VCaP (cell line): ENCODE results near the gene NCEH1.

Experiments used
- H3K27ac ChIP-seq: fragments of 450-650 bp; 2 replicates; pipeline ENCODE4 v1.5.1; 2017
- CTCF ChIP-seq: fragments of 450-650 bp; conservative IDR thresholded peaks from 2 replicates; pipeline ENCODE4 v1.5.1; 2017; ENCODE audit warnings: mild to moderate bottlenecking, moderate library complexity

The NCEH1 gene

GRCh38 chr3:172582712-172583111 is 128.2 kb downstream of the NCEH1 start:
- H3K27ac ChIP-seq, result no peak overlapping the region
- no peak for TF ChIP-seq CTCF

- no peak overlapping the region for H3K27ac ChIP-seq
Measured at GRCh38 chr3:172581757-172582166, 129.1 kb downstream of the NCEH1 start.

GRCh38 chr3:172580680-172581401 is 130.0 kb downstream of the NCEH1 start:
- TF ChIP-seq CTCF, result no peak
- H3K27ac ChIP-seq, result peak overlapping the region; percentile 5; the same call in 1 of the 2 replicates

More at GRCh38 chr3:172581757-172582166, 129.1 kb downstream of the NCEH1 start:
- no peak for TF ChIP-seq CTCF
